CD4-positive, alpha-beta T cell treated with Interleukin-15 for 1 hour (primary cell): ENCODE results near the gene SMIM27.
"Not testable (repeated sequence)": the region's sequence is repeated elsewhere in the genome, so short reads cannot be mapped to it uniquely, and the experiment has no call there.

Experiments used
- DNase-seq: peaks from one replicate; pipeline ENCODE4 v3.0.0-alpha.2; 2020

The SMIM27 gene

GRCh38 chr9:32558408-32558934 lies 6.3 kb downstream of the SMIM27 start:
- no peak for DNase-seq

- DNase-seq, result no peak
Measured at GRCh38 chr9:32565967-32566366, 13.8 kb downstream of the SMIM27 start.

- no peak for DNase-seq
Measured at GRCh38 chr9:32566770-32567169, 14.6 kb downstream of the SMIM27 start.

- no peak for DNase-seq
Measured at GRCh38 chr9:32570262-32570661, 18.1 kb downstream of the SMIM27 start.

GRCh38 chr9:32571969-32572899 lies 20.1 kb downstream of the SMIM27 start:
- peak; percentile 81 for DNase-seq

GRCh38 chr9:32572900-32573523 lies 20.9 kb downstream of the SMIM27 start, which contains the start of gene NDUFB6:
NDUFB6 (minus strand) TSS chr9:32573159; CDS start chr9:32573060, 99 bp downstream.
- peak; percentile 94 for DNase-seq

- DNase-seq, result no peak
Measured at GRCh38 chr9:32573821-32574220, 21.7 kb downstream of the SMIM27 start.

GRCh38 chr9:32574858-32575257 lies 22.7 kb downstream of the SMIM27 start:
- no peak for DNase-seq

GRCh38 chr9:32577316-32577715 lies 25.2 kb downstream of the SMIM27 start:
- DNase-seq, result no peak

- no peak for DNase-seq
Measured at GRCh38 chr9:32578976-32579375, 26.8 kb downstream of the SMIM27 start.

GRCh38 chr9:32579706-32580331 lies 27.7 kb downstream of the SMIM27 start:
- DNase-seq, result peak; percentile 69

GRCh38 chr9:32580631-32581300 lies 28.6 kb downstream of the SMIM27 start:
- DNase-seq, result no peak

- no peak for DNase-seq
Measured at GRCh38 chr9:32581512-32582143, 29.5 kb downstream of the SMIM27 start.

GRCh38 chr9:32584784-32585183 lies 32.7 kb downstream of the SMIM27 start:
- no peak for DNase-seq

- no peak for DNase-seq
Measured at GRCh38 chr9:32587901-32588300, 35.8 kb downstream of the SMIM27 start.

GRCh38 chr9:32589083-32589723 lies 37.1 kb downstream of the SMIM27 start:
- DNase-seq, result no peak

GRCh38 chr9:32590476-32590875 lies 38.3 kb downstream of the SMIM27 start:
- DNase-seq, result no peak

- no peak for DNase-seq
Measured at GRCh38 chr9:32590898-32591297, 38.8 kb downstream of the SMIM27 start.

- no peak for DNase-seq
Measured at GRCh38 chr9:32596096-32596865, 44.2 kb downstream of the SMIM27 start.

GRCh38 chr9:32596936-32597335 lies 44.8 kb downstream of the SMIM27 start:
- no peak for DNase-seq

- DNase-seq, result not testable (repeated sequence)
Measured at GRCh38 chr9:32599021-32599420, 46.9 kb downstream of the SMIM27 start.
